ENCODE data around the gene MYD88.

- no peak for TF ChIP-seq CTCF (IDR thresholded peaks at IDR 0.05)
- no peak for TF ChIP-seq POLR2AphosphoS5 (IDR thresholded peaks at IDR 0.05; ENCODE audit: insufficient read depth in 1 of 2, low read depth in 1 of 2)
These were observed 4.5 kb downstream of the MYD88 start for GRCh38 chr3:38142959-38143358.

All from vagina (tissue), 2 donors.